OCI-LY7 (cell line): ENCODE results near the gene ANO3. TPM values are rescaled to one million over a fixed set of nuclear protein-coding genes. Genes with fewer than 3 reads are reported as not detected.

Source experiments
- BruUV-seq: library from RNA; stranded (reverse); fragments of 400-500 nt; replicated peaks from 2 replicates; lab custom pipeline; 2021; lab: Mats Ljungman, UMichigan
- CTCF ChIA-PET: fragments of 300-600 bp; sonication (Branson Sonifier 250); formaldehyde crosslinking; loops from one replicate; lab custom pipeline; 2022; ENCODE audit warnings: antibody characterized with exemption; ENCODE audit not compliant: unreplicated experiment; lab: Charles Lee
- POLR2A ChIA-PET: fragments of 300-600 bp; sonication (Branson Sonifier 250); formaldehyde crosslinking; loops from one replicate; lab custom pipeline; 2022; ENCODE audit warnings: antibody characterized with exemption; lab: Charles Lee
- DNase-seq: peaks from one replicate; pipeline ENCODE4 v3.0.0-alpha.2; 2015; ENCODE audit warnings: low spot score
- H2AFZ ChIP-seq: fragments of 200-600 bp; sonication (generic), shearing (Covaris generic); 2 replicates; pipeline ENCODE4 v1.6.1; 2014; ENCODE audit warnings: mild to moderate bottlenecking, antibody characterized with exemption, low read length, moderate library complexity
- H3K27ac ChIP-seq: fragments of 200-600 bp; sonication (generic); 2 replicates; pipeline ENCODE4 v1.5.1; 2014; ENCODE audit warnings: mixed run types, low read depth, mild to moderate bottlenecking, moderate library complexity, low read length, inconsistent platforms; ENCODE audit not compliant: poor library complexity, severe bottlenecking
- H3K36me3 ChIP-seq: fragments of 200-600 bp; sonication (generic); 2 replicates; pipeline ENCODE4 v1.6.1; 2014; ENCODE audit warnings: mild to moderate bottlenecking, antibody characterized with exemption, low read length, moderate library complexity, mixed read lengths; ENCODE audit not compliant: insufficient read depth
- H3K4me1 ChIP-seq: fragments of 200-600 bp; sonication (generic); 2 replicates; pipeline ENCODE4 v1.5.1; 2014; ENCODE audit warnings: mild to moderate bottlenecking, low read length; ENCODE audit not compliant: insufficient read depth, poor library complexity, severe bottlenecking
- H3K4me2 ChIP-seq: fragments of 200-600 bp; sonication (generic); 2 replicates; pipeline ENCODE4 v1.6.1; 2014; ENCODE audit warnings: mild to moderate bottlenecking, low read length
- H3K4me3 ChIP-seq: fragments of 200-600 bp; sonication (generic); 2 replicates; pipeline ENCODE4 v1.5.1; 2014; ENCODE audit warnings: mild to moderate bottlenecking, low read depth, low read length; ENCODE audit not compliant: poor library complexity, severe bottlenecking
- H3K79me2 ChIP-seq: fragments of 200-600 bp; sonication (generic); 2 replicates; pipeline ENCODE4 v1.6.1; 2016; ENCODE audit warnings: low read depth, mild to moderate bottlenecking, low read length, moderate library complexity, mixed read lengths; ENCODE audit not compliant: insufficient read depth
- H3K9me2 ChIP-seq: fragments of 200-600 bp; sonication (generic); 2 replicates; pipeline ENCODE4 v1.6.1; 2016; ENCODE audit warnings: mild to moderate bottlenecking, low read length, mixed read lengths; ENCODE audit not compliant: insufficient read depth
- H3K9me3 ChIP-seq: fragments of 200-600 bp; sonication (generic); 2 replicates; pipeline ENCODE4 v1.6.1; 2014; ENCODE audit warnings: mild to moderate bottlenecking, mixed run types, low read length, mixed read lengths
- H4K20me1 ChIP-seq: fragments of 200-600 bp; sonication (generic); 2 replicates; pipeline ENCODE4 v1.6.1; 2014; ENCODE audit warnings: mild to moderate bottlenecking, antibody characterized with exemption, low read length, moderate library complexity, mixed read lengths; ENCODE audit not compliant: insufficient read depth
- EZH2phosphoT487 ChIP-seq: fragments of 200-600 bp; sonication (generic); IDR thresholded peaks from 2 replicates; pipeline ENCODE4 v1.6.1; 2018; ENCODE audit warnings: low read depth, borderline replicate concordance, mild to moderate bottlenecking, mixed run types, antibody characterized with exemption, low read length, moderate library complexity, mixed read lengths
- intact Hi-C: fragments of 100-400 bp; cut with micrococcal nuclease; formaldehyde crosslinking; loops from one replicate; pipeline ENCODE4 v1.10.0; 2022; ENCODE audit not compliant: unreplicated experiment
- total RNA-seq, 2 experiments: library from RNA; depleted of rRNA in 1 of 2; stranded (reverse); fragments of >200 nt in 1 of 2; shearing (Covaris generic) in 1 of 2; gene quantifications; 2 replicates each; pipeline ENCODE4 v1.2.3, GENCODE V29; 2014 to 2022
- TF ChIP-seq, protein P1 (sequence below): fragments of 200-600 bp; sonication (generic); conservative IDR thresholded peaks from 2 replicates; pipeline ENCODE4 v1.5.1; 2014; ENCODE audit warnings: mild to moderate bottlenecking, antibody characterized with exemption, low read length, moderate library complexity, mixed read lengths

ANO3 gene
- total RNA-seq, 2 experiments from 2014 or later: 0.03 TPM; not detected in 1

DNA sequence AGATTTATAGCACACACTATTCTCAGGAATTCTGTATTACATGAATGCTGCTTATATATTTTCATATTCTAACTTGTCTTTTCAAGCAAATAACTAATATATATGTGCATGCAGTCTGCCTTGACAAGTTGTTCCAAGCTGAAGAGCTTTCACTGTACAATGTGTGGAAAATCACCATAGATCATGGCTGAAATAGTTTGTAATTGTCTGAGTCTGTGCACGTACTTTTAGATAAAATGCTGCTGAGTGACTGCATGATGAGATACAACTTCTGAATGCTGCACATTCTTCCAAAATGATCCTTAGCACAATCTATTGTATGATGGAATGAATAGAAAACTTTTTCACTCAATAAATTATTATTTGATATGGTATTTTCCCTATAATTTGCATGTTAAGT lies 331.0 kb downstream of the ANO3 start:
- ChIA-PET POLR2A (no interaction called here), CTCF (no interaction called here)
- no peak overlapping the region for H3K4me2 ChIP-seq
- no peak overlapping the region for H3K4me3 ChIP-seq
- TF ChIP-seq, protein P1, sequence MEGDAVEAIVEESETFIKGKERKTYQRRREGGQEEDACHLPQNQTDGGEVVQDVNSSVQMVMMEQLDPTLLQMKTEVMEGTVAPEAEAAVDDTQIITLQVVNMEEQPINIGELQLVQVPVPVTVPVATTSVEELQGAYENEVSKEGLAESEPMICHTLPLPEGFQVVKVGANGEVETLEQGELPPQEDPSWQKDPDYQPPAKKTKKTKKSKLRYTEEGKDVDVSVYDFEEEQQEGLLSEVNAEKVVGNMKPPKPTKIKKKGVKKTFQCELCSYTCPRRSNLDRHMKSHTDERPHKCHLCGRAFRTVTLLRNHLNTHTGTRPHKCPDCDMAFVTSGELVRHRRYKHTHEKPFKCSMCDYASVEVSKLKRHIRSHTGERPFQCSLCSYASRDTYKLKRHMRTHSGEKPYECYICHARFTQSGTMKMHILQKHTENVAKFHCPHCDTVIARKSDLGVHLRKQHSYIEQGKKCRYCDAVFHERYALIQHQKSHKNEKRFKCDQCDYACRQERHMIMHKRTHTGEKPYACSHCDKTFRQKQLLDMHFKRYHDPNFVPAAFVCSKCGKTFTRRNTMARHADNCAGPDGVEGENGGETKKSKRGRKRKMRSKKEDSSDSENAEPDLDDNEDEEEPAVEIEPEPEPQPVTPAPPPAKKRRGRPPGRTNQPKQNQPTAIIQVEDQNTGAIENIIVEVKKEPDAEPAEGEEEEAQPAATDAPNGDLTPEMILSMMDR: no peak
- no peak for TF ChIP-seq EZH2phosphoT487
- no peak overlapping the region for H3K27ac ChIP-seq
- no peaks in the 10 kb centered on the region for H3K79me2 ChIP-seq
- BruUV-seq: no TSS peak
- no peak overlapping the region for H2AFZ ChIP-seq
- no peaks in the 10 kb centered on the region for H3K9me3 ChIP-seq
- H3K9me2 ChIP-seq: no peaks in the 10 kb centered on the region
- H3K36me3 ChIP-seq: no peaks in the 10 kb centered on the region
- no peaks in the 10 kb centered on the region for H3K4me1 ChIP-seq
- intact Hi-C loops: no loop called here
- H4K20me1 ChIP-seq: no peaks in the 10 kb centered on the region
- DNase-seq: no peak

DNA sequence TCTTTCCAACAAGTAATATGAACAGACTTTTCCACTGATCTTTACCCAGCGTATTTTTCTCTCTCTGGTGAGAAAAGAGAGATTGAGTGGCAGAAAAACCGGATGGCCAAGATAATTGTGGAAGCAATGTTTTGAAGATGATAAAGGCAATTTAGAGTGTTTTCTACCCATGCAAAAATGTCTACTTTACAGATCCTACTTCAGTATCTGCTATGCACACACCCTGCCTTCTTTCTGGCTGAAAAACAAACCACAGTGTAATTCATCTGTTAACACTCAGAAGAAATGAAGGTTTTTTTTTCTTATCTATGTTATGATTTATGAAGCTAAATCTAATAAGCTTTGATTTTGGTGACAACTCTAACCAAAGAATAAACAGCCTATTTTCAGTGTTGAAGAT lies 333.1 kb downstream of the ANO3 start:
- intact Hi-C loops: no loop called here
- H3K79me2 ChIP-seq: no peaks in the 10 kb centered on the region
- ChIA-PET CTCF (no interaction called here), POLR2A (no interaction called here)
- DNase-seq: no peak
- no peaks in the 10 kb centered on the region for H3K9me2 ChIP-seq
- H4K20me1 ChIP-seq: no peaks in the 10 kb centered on the region
- H2AFZ ChIP-seq: no peak overlapping the region
- H3K9me3 ChIP-seq: no peaks in the 10 kb centered on the region
- no peaks in the 10 kb centered on the region for H3K36me3 ChIP-seq
- H3K4me1 ChIP-seq: no peaks in the 10 kb centered on the region
- no peak for TF ChIP-seq EZH2phosphoT487
- TF ChIP-seq, protein P1: no peak
- H3K4me2 ChIP-seq: no peak overlapping the region
- H3K27ac ChIP-seq: no peak overlapping the region
- no TSS peak for BruUV-seq
- H3K4me3 ChIP-seq: no peak overlapping the region

DNA sequence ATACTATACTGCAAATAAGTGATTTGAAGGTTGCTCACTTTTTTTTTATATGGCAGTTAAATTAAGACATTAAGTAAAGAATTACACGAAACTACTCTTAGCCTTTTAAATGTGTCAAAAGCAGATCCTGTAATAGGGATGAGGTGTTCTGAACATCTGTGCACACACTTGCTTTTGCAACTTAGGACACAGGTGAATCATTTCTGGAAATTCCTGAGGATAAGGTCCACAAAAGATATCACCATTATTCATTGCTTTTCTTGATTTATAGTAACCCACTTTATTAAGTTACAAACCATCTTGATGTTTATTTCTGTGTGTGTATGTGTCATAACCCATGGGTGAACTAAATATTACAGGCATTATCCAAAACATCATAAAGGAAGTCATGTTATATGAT lies 334.0 kb downstream of the ANO3 start:
- ChIA-PET CTCF (no interaction called here), POLR2A (interaction anchor here (0.6 kb wide), 1 partner anchor 32 kb away, joined by 3 read pairs; no protein-coding TSS in a partner anchor)
- no peak for DNase-seq
- Histone ChIP-seq H3K36me3 (no peaks in the 10 kb centered on the region), H2AFZ (no peak overlapping the region), H3K27ac (no peak overlapping the region), H3K4me1 (no peaks in the 10 kb centered on the region), H3K4me2 (no peak overlapping the region), H3K9me2 (no peaks in the 10 kb centered on the region), H3K4me3 (no peak overlapping the region), H3K79me2 (no peaks in the 10 kb centered on the region), H4K20me1 (no peaks in the 10 kb centered on the region), H3K9me3 (no peaks in the 10 kb centered on the region)
- intact Hi-C loops: no loop called here
- TF ChIP-seq, protein P1: no peak
- no peak for TF ChIP-seq EZH2phosphoT487
- no TSS peak for BruUV-seq
